Activated T-cell treated with anti-CD3 and anti-CD28 coated beads for 24 hours (primary cell): ENCODE data around the gene CNTNAP5.

ENCODE experiments used
- DNase-seq: peaks from one replicate; pipeline ENCODE4 v3.0.0-alpha.2; 2020; ENCODE audit warnings: low read depth

CNTNAP5 gene

DNA sequence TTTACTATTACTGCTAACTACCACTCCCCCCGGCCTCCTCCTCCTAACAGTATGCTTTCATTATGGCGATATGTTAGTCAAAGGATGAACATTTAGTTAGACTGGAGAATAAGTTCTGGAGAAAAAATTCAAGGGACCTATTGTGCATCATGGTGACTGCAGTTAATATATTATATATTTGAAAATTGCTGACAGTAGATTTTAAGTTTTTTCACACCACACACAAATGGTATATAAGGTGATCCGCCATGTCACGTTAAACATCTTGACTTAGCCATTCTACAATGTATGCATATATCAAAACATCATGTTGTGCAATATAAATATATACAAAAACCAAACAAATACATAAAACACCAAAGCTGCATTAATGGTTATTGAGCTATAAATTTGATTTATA is 873.7 kb downstream of the CNTNAP5 start:
- DNase-seq, result no peak

DNA sequence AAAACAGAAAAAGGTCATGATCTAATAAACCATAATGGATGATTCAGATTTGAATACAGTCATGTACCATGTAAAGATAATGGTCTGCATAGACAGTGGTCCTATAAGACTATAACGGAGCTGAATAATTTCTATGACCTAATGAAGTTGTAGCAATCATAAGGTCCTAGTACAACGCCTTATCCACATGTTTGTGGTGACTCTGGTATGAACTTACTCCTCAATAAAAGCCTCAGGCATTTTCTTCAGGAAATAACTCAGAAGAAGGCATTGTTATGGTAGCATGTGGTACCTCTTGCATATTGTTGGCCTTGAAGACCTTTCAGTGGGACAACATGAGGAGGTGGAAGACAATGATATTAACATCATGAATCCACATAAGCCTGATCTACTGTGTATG is 883.3 kb downstream of the CNTNAP5 start:
- no peak for DNase-seq

DNA sequence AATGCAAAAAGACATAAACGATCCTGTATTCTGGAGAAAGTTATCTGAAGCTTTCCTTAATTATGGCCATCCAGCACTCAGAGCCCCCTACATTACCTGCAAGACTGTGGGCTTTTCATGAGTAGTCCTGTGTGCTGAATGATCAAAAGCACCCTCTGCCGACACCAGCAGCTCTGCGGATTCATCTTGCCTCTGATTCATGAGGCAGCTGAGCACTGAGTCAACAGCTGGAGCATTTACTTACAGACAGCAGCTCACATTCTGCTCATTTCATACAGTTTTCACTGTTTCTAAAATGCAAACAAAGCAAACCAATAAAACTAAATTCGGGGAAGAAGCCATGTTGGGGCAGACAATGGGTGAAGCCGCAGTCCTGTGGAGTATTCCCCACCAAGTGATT is 886.5 kb downstream of the CNTNAP5 start:
- DNase-seq, result no peak

DNA sequence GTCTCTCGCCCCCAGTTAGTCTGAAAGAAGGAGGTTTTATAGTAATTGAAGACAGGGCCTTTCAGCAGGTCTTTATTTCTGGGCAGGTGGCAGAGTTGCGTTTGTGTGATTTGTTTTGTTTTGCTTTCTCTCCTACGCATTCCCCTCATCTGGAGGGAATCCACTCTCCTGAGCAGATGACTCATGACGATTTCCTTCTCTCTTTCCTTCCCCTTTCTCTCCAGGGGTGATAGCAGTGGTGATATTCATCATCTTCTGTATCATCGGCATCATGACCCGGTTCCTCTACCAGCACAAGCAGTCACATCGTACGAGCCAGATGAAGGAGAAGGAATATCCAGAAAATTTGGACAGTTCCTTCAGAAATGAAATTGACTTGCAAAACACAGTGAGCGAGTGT is 888.8 kb downstream of the CNTNAP5 start:
- DNase-seq, result no peak

DNA sequence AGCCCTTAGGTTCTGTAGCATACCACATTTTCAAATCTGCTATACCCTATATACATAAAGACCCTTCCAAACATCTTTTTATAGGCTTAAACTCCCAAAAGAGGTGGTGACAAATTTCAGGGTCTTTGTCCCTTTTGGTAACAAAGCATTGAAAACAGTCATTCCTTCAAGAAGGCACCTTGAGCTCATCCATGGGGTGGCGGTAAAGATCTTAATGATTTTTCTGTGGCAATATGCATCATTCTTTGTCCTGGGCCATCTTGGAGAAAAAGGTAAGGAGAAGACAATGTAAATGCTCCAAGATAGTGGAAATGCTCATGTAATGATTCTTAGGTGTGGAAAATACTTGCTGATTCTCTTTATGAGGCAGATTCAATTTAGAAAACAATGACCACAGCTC is 890.5 kb downstream of the CNTNAP5 start:
- no peak for DNase-seq

DNA sequence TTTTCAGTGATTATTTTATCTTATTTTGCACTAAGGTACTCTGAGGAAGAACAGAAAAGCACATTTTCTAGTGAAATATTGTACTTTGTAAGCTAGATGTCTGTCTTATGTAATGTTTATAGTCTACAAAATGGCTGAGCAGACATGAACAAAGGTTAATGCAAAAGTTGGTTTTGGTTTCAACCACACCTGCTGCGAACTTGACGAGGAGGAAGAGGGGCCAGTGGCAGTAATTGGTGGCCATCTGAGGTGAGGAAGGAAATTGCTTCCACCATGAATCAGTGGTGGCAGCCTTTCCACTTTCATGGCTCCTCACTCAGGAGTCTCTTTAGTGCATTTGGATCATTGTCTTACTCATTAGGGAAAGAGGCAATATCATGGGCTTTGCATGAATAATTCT is 894.2 kb downstream of the CNTNAP5 start:
- DNase-seq, result no peak

DNA sequence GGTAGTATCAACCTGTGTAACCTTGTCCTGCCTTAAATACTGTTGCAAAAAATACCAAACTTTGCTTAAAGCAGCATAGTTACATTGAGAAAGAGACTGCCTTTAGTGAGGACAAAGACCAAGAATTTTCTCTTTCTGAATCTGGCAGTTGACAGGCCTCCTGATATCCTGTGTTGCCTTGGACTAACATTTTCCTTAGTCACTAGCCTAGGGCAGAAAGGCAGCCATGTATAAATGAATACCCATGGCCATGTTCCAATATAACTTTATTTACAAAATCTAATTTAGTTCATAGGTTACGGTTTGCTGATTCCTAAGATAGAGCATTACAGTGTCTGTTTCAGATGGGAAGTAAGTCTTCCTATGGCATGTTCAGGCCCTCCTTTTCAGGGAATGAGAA is 895.4 kb downstream of the CNTNAP5 start:
- DNase-seq, result no peak

DNA sequence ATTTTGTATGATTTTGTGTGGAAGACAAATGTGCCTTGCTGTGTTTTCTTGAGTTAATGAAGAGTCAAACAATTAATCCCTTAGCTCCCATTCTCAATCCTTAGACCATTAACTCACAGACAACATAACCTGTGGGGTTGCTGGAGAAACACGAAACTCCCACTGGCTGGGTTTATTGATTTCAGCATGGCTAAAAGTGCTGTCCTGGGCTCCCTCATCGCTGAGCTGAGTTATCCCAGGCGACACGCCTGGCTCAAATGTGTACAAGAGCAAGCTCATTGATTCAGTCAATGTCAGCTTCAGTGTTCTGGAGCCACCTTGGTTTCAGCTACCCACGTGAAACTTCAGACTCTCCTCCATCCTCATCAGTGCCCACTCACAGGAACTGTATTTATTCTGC is 896.1 kb downstream of the CNTNAP5 start:
- no peak for DNase-seq

DNA sequence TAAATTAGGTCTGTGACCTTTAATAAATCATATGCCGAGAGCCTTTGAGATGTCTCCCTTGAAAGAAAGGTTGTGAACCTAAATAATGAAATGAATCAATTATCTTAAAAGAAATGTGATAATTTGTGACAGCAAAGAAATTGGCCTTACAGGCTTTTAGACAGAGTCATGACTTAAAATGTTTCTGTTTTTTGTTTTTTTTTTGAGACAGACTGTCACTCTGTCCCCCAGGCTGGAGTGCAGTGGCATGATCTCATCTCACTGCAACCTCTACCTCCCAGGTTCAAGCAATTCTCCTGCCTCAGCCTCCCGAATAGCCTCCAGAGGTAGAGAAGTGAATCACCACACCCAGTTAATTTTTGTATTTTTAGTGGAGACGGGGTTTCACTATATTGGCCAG is 898.0 kb downstream of the CNTNAP5 start:
- no peak for DNase-seq

DNA sequence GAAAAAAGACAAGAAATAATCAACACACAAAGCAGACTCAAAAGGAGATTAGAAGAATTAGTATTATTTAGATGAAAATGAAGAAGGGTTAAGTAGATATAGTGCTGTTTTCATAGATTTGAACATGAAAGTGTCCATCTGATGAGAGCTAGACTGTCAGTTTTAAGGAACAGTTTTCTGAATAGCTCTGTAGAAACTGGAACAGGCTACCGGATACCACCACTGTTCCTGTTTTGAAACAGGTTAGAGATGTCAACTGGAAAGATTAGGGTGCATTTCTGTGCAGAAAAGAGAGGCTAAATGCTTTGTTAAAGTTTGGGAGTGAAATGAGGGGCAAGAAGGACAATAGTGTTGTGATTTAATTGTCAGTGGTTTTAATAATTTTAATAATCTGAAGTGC is 908.8 kb downstream of the CNTNAP5 start:
- DNase-seq, result no peak

DNA sequence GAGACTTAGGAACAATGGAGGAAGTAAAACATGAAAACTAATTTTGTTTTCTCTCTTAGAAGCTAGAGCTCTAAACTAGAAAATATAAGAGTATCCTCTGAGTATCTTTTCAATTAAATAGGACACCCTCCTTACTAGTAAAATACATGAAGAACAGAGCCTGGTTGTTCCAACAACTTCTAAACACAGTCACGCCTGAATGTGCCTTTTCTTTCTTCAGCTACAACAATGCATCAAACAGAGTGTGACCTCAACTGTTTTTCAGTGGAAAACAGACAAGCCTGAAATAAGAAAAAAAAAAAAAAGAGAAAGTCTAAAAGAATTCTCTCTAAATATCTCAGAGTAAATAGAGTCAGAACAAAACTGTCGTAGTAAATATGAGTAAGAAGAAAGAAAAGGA is 928.8 kb downstream of the CNTNAP5 start:
- DNase-seq, result no peak

DNA sequence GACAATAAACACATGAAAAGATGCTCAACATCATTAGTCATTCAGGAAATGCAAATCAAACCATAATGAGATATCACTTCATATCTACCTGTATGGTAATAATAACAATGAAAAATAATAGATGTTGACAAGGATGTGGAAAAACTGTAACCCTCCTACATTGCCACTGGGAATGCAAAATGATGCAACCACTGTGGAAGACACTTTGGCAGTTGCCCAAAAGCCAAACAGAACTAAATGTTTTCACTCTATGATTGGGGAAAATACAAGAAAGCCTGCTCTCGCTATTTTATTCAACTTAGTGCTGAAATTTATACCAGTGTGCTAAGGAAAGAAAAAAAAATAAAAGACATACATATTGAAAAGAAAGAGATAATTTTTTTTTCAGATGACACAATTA is 934.5 kb downstream of the CNTNAP5 start:
- no peak for DNase-seq

DNA sequence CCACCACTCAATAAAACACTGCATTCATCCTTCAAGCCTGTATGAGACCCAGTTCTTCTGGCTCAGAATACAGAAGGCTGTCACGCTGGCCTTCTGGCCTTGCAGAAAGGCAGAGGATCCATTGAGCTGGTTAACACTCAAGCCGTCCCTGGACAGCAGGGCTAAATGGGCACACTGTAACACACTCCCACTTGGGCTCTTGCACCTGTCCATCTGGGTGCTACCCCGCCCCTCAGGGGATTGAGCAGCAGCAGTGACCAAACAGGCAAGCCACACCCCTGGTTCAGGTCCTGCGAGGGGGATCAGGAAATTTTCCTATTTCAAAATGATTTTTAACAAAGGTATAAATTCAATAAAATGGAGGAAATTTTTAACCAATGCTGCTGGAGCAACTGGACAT is 936.0 kb downstream of the CNTNAP5 start:
- no peak for DNase-seq
